Right lobe of liver (tissue), 6 donors: ENCODE data around the gene CHST3. TPM values are rescaled to one million over a fixed set of nuclear protein-coding genes. Genes with fewer than 3 reads are reported as not detected.

Source experiments
- ATAC-seq, 4 donors: fragments of 200-7000 bp; cut with Tn5 transposase; one replicate each; pipeline ENCODE4 v1.9.1; 2020; ENCODE audit warnings: mild to moderate bottlenecking in 4 of 4, moderate library complexity in 4 of 4
- DNase-seq, 3 donors: peaks; one replicate each; pipeline ENCODE4 v3.0.0-alpha.2; 2020
- H3K27ac ChIP-seq, 3 donors: fragments of 200-600 bp; one replicate each; pipeline ENCODE4 v1.8.0; 2022
- H3K27me3 ChIP-seq, 2 donors: fragments of 200-600 bp; one replicate each; pipeline ENCODE4 v1.8.0; 2022
- H3K36me3 ChIP-seq, 4 donors: fragments of 200-600 bp; sonication (generic) in 1 of 4; one replicate each; pipeline versions ENCODE4 v1.5.1 to v1.8.0; 2017 to 2022; ENCODE audit warnings: control low read depth in 1 of 4
- H3K4me1 ChIP-seq, 4 donors: fragments of 200-600 bp; sonication (generic) in 1 of 4; one replicate each; pipeline versions ENCODE4 v1.5.1 to v1.8.0; 2017 to 2022; ENCODE audit warnings: control low read depth in 1 of 4
- H3K4me3 ChIP-seq, 3 donors: fragments of 200-600 bp; one replicate each; pipeline ENCODE4 v1.8.0; 2022
- H3K9me3 ChIP-seq, 4 donors: fragments of 200-600 bp; sonication (generic) in 1 of 4; one replicate each; pipeline versions ENCODE4 v1.5.1 to v1.8.0; 2017 to 2022; ENCODE audit warnings: control low read depth in 1 of 4
- POLR2A ChIP-seq: fragments of 450-650 bp; IDR thresholded peaks from one replicate; pipeline ENCODE4 v1.6.1; 2017; ENCODE audit warnings: antibody characterized with exemption, mild to moderate bottlenecking
- WGBS: methylation state at CpG from one replicate; pipeline ENCODE4 v1.1.6; 2018; ENCODE audit warnings: low coverage, low lambda C conversion rate; ENCODE audit not compliant: insufficient coverage; ENCODE audit errors: missing lambda C conversion rate; 5-methylcytosine and 5-hydroxymethylcytosine counted together
- intact Hi-C, 2 donors: fragments of 100-400 bp; cut with DNase I; formaldehyde crosslinking; loops; one replicate each; pipeline versions ENCODE4 v1.11.2 to v1.14.1; 2022
- total RNA-seq, 6 experiments: library from RNA; depleted of rRNA in 2 of 6; stranded (reverse); fragments of >200 nt in 2 of 6; fragmentation: NEBNext Ultra II Directional in 3 of 6; extraction: Animal tissue kit (Norgen Biotek cat#: 25700) in 3 of 6; gene quantifications; one replicate each; pipeline versions ENCODE4 v1.1.0 to v1.2.4, GENCODE V29; 2016 to 2023
- TF ChIP-seq, protein P1 (sequence below), 4 donors: fragments of 200-600 bp in 3 of 4; fragments of 450-650 bp in 1 of 4; IDR thresholded peaks; one replicate each; pipeline versions ENCODE4 v1.5.1 to v1.8.0; 2016 to 2022; ENCODE audit warnings: antibody characterized with exemption in 4 of 4, mild to moderate bottlenecking in 2 of 4
- donor health status: DM: no; HTN: yes; CAD: no.
- donor health status: DM: no; HTN: no; CAD: no.
- donor health status: DM: no; HTN: no; CAD: no.
- donor health status: DM: no; HTN: yes; CAD: no.
- donor health status: DM: no; HTN: yes; CAD: no.

The CHST3 gene
- total RNA-seq, 6 experiments from 2014 or later = 0.81 to 2.5 (median 1.8) TPM

DNA sequence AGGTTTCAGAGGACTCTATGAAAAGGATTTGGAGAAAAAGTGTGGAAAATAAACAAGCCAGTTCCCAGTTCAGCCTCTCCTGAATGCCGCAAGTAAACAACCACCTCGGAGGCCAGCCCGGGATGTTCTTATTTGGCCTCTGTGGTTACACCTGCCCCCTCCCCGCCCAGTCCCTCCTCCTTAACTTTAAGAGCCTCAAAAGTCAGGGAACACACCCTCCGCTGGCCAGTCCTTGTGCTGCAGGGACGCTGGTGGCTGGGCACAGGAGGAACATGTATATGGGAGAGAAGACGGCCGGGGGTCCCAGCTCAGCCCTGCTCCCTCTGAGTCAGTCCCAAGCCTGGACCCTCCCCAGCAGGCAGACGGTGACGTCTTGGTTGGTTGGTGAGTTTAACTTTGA lies 6.1 kb downstream of the CHST3 start:
- DNase-seq (no peak), ATAC-seq (no peak)
- 66% methylated on average over 8 of the region's 10 CpGs for WGBS
- Histone ChIP-seq H3K4me1 (no peaks in the 10 kb centered on the region), H3K9me3 (no peaks in the 10 kb centered on the region), H3K36me3 (no peaks in the 10 kb centered on the region), H3K4me3 (no peak overlapping the region), H3K27me3 (no peaks in the 10 kb centered on the region), H3K27ac (no peak overlapping the region)
- TF ChIP-seq, protein P1, sequence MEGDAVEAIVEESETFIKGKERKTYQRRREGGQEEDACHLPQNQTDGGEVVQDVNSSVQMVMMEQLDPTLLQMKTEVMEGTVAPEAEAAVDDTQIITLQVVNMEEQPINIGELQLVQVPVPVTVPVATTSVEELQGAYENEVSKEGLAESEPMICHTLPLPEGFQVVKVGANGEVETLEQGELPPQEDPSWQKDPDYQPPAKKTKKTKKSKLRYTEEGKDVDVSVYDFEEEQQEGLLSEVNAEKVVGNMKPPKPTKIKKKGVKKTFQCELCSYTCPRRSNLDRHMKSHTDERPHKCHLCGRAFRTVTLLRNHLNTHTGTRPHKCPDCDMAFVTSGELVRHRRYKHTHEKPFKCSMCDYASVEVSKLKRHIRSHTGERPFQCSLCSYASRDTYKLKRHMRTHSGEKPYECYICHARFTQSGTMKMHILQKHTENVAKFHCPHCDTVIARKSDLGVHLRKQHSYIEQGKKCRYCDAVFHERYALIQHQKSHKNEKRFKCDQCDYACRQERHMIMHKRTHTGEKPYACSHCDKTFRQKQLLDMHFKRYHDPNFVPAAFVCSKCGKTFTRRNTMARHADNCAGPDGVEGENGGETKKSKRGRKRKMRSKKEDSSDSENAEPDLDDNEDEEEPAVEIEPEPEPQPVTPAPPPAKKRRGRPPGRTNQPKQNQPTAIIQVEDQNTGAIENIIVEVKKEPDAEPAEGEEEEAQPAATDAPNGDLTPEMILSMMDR (IDR thresholded peaks at IDR 0.05) = peak in 1 of 4 donors; percentile 11
- no peak for TF ChIP-seq POLR2A
- intact Hi-C loops = no loop called here

DNA sequence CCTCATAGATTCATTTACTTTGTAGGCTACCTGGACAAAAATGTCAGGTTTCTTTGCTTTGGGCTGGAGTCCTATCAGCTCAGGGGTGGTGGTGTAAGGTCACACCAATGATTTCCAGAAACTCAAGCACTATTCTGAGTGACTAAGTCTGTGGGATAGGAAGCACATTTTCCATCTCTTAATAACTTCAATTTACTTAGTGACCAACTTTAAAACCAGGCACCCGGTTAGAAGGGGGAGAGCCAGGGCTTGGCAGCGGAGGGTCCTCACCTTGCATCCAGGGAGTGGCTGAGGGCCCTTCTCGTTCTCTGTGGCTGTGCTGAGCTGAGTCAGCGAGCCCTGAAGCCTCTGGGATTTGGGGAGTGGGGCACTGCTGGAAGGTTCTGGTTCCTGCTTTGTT lies 6.7 kb downstream of the CHST3 start:
- peaks cover 0 to 5% (median 2%) of the 10 kb centered on the region in 4 donors for H3K4me1 ChIP-seq
- intact Hi-C loops = no loop called here
- no peak for ATAC-seq
- TF ChIP-seq, protein P1 (IDR thresholded peaks at IDR 0.05) = no peak
- no peaks in the 10 kb centered on the region for H3K36me3 ChIP-seq
- no peak overlapping the region for H3K4me3 ChIP-seq
- H3K9me3 ChIP-seq = no peaks in the 10 kb centered on the region
- H3K27me3 ChIP-seq = no peaks in the 10 kb centered on the region
- no peak overlapping the region for H3K27ac ChIP-seq
- WGBS = 33% methylated on average over 1 of the region's 4 CpGs
- no peak for DNase-seq

DNA sequence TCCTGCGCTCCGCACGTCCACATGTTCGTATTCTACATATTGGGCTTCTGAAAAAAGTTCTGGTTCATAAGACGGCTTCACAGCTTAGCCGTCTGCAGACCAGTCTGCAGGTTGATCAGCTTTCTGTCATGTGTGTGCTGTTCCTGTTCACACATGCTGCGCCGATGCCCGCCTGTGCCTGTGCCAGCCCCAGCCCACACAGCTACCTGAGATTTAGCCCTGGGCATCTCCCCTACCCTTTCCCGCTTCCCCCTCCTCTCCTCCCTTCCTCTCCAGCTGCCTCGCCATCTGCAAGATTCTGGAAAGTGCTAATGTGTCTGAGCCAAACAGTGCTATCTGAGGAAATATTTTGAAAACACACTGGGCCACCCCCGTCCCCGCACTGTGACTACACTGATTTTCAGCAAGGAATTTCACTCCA lies 7.1 kb downstream of the CHST3 start:
- Histone ChIP-seq H3K36me3 (no peaks in the 10 kb centered on the region), H3K27ac (no peak overlapping the region), H3K27me3 (no peaks in the 10 kb centered on the region), H3K9me3 (no peaks in the 10 kb centered on the region), H3K4me3 (no peak overlapping the region), H3K4me1 (peaks cover 0 to 9% (median 5%) of the 10 kb centered on the region in 4 donors)
- no peak for ATAC-seq
- 68% methylated on average over 9 of the region's 13 CpGs for WGBS
- intact Hi-C loops = no loop called here
- TF ChIP-seq POLR2A = no peak
- TF ChIP-seq, protein P1 (IDR thresholded peaks at IDR 0.05) = no peak
- DNase-seq = no peak

DNA sequence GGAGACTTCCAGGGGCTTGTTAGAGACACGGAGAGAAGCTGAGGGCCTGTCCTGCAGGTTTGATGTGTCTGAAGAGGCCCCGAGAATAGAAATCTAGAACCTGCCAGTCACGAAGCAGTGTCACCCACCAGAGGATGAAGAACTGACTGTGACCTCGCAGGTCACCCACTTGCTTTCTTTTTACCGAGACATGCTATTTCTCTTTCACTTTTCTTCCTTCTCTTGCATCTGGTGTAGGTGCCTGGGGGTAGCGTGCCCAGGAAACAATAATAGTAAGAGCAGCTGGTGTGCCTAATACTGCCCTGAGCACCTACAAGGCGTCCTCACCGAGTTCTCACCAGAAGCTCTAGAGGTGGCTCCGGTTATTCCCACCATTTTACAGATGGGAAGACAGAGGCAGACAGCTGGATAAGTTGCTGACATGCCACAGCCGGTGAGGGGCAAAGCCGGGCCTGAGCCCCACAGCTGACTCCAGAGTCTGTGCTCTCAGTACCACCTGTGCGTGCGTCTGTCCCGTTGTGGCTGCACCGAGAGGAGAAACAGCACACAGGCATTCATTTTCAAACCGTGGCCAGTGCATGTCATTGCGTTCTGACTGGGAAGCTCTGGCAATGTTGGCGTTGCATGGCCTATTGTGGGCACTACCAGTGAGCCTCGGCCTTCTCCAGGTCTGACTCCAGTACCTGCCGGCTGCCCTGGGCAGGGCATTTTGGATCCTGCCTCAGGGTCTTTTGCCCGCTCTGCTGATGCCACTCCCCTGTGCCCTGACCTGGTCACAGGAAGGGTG lies 7.8 kb downstream of the CHST3 start:
- no peak overlapping the region for H3K4me3 ChIP-seq
- WGBS = 84% methylated on average over 12 of the region's 21 CpGs
- no peak for ATAC-seq
- no peak overlapping the region for H3K27ac ChIP-seq
- no peaks in the 10 kb centered on the region for H3K9me3 ChIP-seq
- peaks cover 0 to 15% (median 11%) of the 10 kb centered on the region in 4 donors for H3K4me1 ChIP-seq
- H3K36me3 ChIP-seq = no peaks in the 10 kb centered on the region
- H3K27me3 ChIP-seq = no peaks in the 10 kb centered on the region
- DNase-seq = no peak
- intact Hi-C loops = no loop called here
- TF ChIP-seq POLR2A = no peak
- TF ChIP-seq, protein P1 (IDR thresholded peaks at IDR 0.05) = no peak
